OCI-LY1 (cell line): ENCODE data around the gene HTR1D.

Experiments
- EZH2 ChIP-seq: fragments of 200-600 bp; sonication (generic), shearing (Covaris generic); IDR thresholded peaks from 2 replicates; pipeline ENCODE4 v1.8.0; 2017; ENCODE audit warnings: borderline replicate concordance, mixed run types, mild to moderate bottlenecking, antibody characterized with exemption, low read length, moderate library complexity, mixed read lengths
- TF ChIP-seq, protein P1 (sequence below): fragments of 200-600 bp; sonication (generic), shearing (Covaris generic); IDR thresholded peaks from 2 replicates; pipeline ENCODE4 v1.5.1; 2017; ENCODE audit warnings: mild to moderate bottlenecking, antibody characterized with exemption, low read length, moderate library complexity, mixed read lengths

DNA sequence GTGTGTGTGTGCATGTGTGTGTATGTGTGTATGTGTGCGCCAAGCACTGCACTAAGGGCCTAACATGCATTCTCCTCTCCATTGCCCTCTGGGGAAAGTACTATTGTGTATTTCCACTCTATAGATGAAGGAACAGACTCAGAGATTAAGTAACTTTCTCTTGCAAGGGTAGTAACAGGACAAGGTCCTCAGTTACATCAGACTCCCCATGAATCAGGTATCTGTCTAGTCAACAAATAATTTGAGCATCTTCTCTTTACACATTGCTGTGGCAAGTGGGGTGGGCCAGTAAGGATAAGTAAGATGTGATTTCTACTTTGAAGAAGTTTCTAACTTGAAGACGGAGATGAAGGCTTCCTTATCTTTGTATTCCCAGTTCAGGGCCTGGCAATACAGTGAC, 5.0 kb upstream of the HTR1D start:
- TF ChIP-seq, protein P1, sequence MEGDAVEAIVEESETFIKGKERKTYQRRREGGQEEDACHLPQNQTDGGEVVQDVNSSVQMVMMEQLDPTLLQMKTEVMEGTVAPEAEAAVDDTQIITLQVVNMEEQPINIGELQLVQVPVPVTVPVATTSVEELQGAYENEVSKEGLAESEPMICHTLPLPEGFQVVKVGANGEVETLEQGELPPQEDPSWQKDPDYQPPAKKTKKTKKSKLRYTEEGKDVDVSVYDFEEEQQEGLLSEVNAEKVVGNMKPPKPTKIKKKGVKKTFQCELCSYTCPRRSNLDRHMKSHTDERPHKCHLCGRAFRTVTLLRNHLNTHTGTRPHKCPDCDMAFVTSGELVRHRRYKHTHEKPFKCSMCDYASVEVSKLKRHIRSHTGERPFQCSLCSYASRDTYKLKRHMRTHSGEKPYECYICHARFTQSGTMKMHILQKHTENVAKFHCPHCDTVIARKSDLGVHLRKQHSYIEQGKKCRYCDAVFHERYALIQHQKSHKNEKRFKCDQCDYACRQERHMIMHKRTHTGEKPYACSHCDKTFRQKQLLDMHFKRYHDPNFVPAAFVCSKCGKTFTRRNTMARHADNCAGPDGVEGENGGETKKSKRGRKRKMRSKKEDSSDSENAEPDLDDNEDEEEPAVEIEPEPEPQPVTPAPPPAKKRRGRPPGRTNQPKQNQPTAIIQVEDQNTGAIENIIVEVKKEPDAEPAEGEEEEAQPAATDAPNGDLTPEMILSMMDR: no peak
- TF ChIP-seq EZH2: no peak
